BLaER1 treated with 17β-estradiol and CSF1 and Interleukin-3, amounts not matched to agents 10 nM and 100 nM (cell line): ENCODE results near the gene DKK3.

Experiments
- H3K27ac ChIP-seq, 11 experiments: shearing (Covaris generic); formaldehyde crosslinking; 2 replicates each; pipeline ENCODE4 v1.8.1; 2022
- H3K27me3 ChIP-seq, 11 experiments: shearing (Covaris generic); formaldehyde crosslinking; 2 replicates each; pipeline ENCODE4 v1.8.1; 2022
- H3K36me3 ChIP-seq, 11 experiments: shearing (Covaris generic); formaldehyde crosslinking; 2 replicates each; pipeline ENCODE4 v1.8.1; 2022
- H3K4me1 ChIP-seq, 10 experiments: shearing (Covaris generic); formaldehyde crosslinking; 2 replicates each; pipeline ENCODE4 v1.8.1; 2022
- H3K4me2 ChIP-seq, 11 experiments: shearing (Covaris generic); formaldehyde crosslinking; 2 replicates each; pipeline ENCODE4 v1.8.1; 2022
- H3K4me3 ChIP-seq, 10 experiments: shearing (Covaris generic); formaldehyde crosslinking; 2 replicates each; pipeline ENCODE4 v1.8.1; 2022
- H3K9ac ChIP-seq, 11 experiments: shearing (Covaris generic); formaldehyde crosslinking; 2 replicates each; pipeline ENCODE4 v1.8.1; 2022
- H3K9me3 ChIP-seq, 11 experiments: shearing (Covaris generic); formaldehyde crosslinking; replicated peaks in 1 of 11; 2 replicates each; pipeline ENCODE4 v1.8.1; 2022
- H4K20me1 ChIP-seq, 11 experiments: shearing (Covaris generic); formaldehyde crosslinking; 2 replicates each; pipeline ENCODE4 v1.8.1; 2022
- Cebpa-rat ChIP-seq, 11 experiments: shearing (Covaris generic); IDR thresholded peaks; 2 replicates each; pipeline ENCODE4 v1.8.1; 2022

DKK3 gene

GRCh38 chr11:11963842-11964773 lies 44.3 kb downstream of the DKK3 start:
- H3K27ac ChIP-seq = no peak overlapping the region
- no peaks in the 10 kb centered on the region for H3K27me3 ChIP-seq
- peaks cover 0 to 8% (median 0%) of the 10 kb centered on the region in 11 experiments; a peak in 4 of 22 replicates for H3K36me3 ChIP-seq
- H3K9ac ChIP-seq = no peak overlapping the region
- no peaks in the 10 kb centered on the region; a peak in 3 of 22 replicates for H4K20me1 ChIP-seq
- H3K4me1 ChIP-seq = peaks cover 5 to 22% (median 14%) of the 10 kb centered on the region in 10 experiments; a peak in 17 of 20 replicates
- no peak for TF ChIP-seq Cebpa-rat (IDR thresholded peaks at IDR 0.05)
- H3K4me2 ChIP-seq = no peak overlapping the region
- H3K9me3 ChIP-seq = peaks cover 0 to 8% (median 0%) of the 10 kb centered on the region in 11 experiments; a peak in 1 of 22 replicates
- H3K4me3 ChIP-seq = no peak overlapping the region

- no peak overlapping the region for H3K4me2 ChIP-seq
- H4K20me1 ChIP-seq = no peaks in the 10 kb centered on the region; a peak in 3 of 22 replicates
- no peak overlapping the region for H3K9ac ChIP-seq
- no peaks in the 10 kb centered on the region for H3K27me3 ChIP-seq
- peaks cover 5 to 22% (median 14%) of the 10 kb centered on the region in 10 experiments; a peak in 17 of 20 replicates for H3K4me1 ChIP-seq
- H3K36me3 ChIP-seq = peaks cover 5 to 17% (median 10%) of the 10 kb centered on the region in 11 experiments; a peak in 16 of 22 replicates
- TF ChIP-seq Cebpa-rat (IDR thresholded peaks at IDR 0.05) = no peak
- peaks cover 0 to 8% (median 0%) of the 10 kb centered on the region in 11 experiments; a peak in 1 of 22 replicates for H3K9me3 ChIP-seq
- H3K27ac ChIP-seq = no peak overlapping the region
- H3K4me3 ChIP-seq = no peak overlapping the region
These were observed 45.4 kb downstream of the DKK3 start for GRCh38 chr11:11963067-11963466.

- Histone ChIP-seq H3K27ac (no peak overlapping the region), H3K27me3 (no peaks in the 10 kb centered on the region), H3K9me3 (peaks cover 0 to 8% (median 0%) of the 10 kb centered on the region in 11 experiments; a peak in 1 of 22 replicates), H3K4me2 (0 out of 22 replicates have a peak overlapping the region, but pooled peaks of 1 of the 11 experiments have one; percentile 36), H4K20me1 (no peaks in the 10 kb centered on the region; a peak in 3 of 22 replicates), H3K36me3 (peaks cover 16 to 32% (median 22%) of the 10 kb centered on the region in 11 experiments), H3K4me1 (peaks cover 5 to 22% (median 14%) of the 10 kb centered on the region in 10 experiments; a peak in 17 of 20 replicates), H3K4me3 (no peak overlapping the region), H3K9ac (no peak overlapping the region)
- TF ChIP-seq Cebpa-rat (IDR thresholded peaks at IDR 0.05) = no peak
These were observed 46.9 kb downstream of the DKK3 start for GRCh38 chr11:11961399-11962028.

GRCh38 chr11:11960687-11961086 lies 47.7 kb downstream of the DKK3 start:
- no peak overlapping the region for H3K27ac ChIP-seq
- no peaks in the 10 kb centered on the region for H3K27me3 ChIP-seq
- peaks cover 25 to 41% (median 30%) of the 10 kb centered on the region in 11 experiments for H3K36me3 ChIP-seq
- no peak overlapping the region for H3K4me3 ChIP-seq
- no peak for TF ChIP-seq Cebpa-rat (IDR thresholded peaks at IDR 0.05)
- peaks cover 0 to 8% (median 0%) of the 10 kb centered on the region in 11 experiments; a peak in 1 of 22 replicates for H3K9me3 ChIP-seq
- H4K20me1 ChIP-seq = no peaks in the 10 kb centered on the region; a peak in 3 of 22 replicates
- H3K4me1 ChIP-seq = peaks cover 5 to 22% (median 14%) of the 10 kb centered on the region in 10 experiments; a peak in 17 of 20 replicates
- H3K9ac ChIP-seq = no peak overlapping the region
- H3K4me2 ChIP-seq = peak overlapping the region in 8 of 11 experiments; percentile 20 to 62 (median 44); a peak in 16 of 22 replicates

GRCh38 chr11:11959601-11960000 lies 48.8 kb downstream of the DKK3 start:
- peak overlapping the region in 3 of 11 experiments; percentile 29 to 62 (median 57); a peak in 4 of 22 replicates for H3K4me2 ChIP-seq
- peaks cover 5 to 22% (median 14%) of the 10 kb centered on the region in 10 experiments; a peak in 17 of 20 replicates for H3K4me1 ChIP-seq
- H3K27ac ChIP-seq = no peak overlapping the region
- H3K4me3 ChIP-seq = no peak overlapping the region
- no peaks in the 10 kb centered on the region for H3K27me3 ChIP-seq
- no peaks in the 10 kb centered on the region; a peak in 3 of 22 replicates for H4K20me1 ChIP-seq
- H3K9me3 ChIP-seq = peaks cover 0 to 8% (median 0%) of the 10 kb centered on the region in 11 experiments; a peak in 1 of 22 replicates
- H3K9ac ChIP-seq = no peak overlapping the region
- H3K36me3 ChIP-seq = peaks cover 35 to 52% (median 41%) of the 10 kb centered on the region in 11 experiments
- no peak for TF ChIP-seq Cebpa-rat (IDR thresholded peaks at IDR 0.05)

- peaks cover 0 to 8% (median 0%) of the 10 kb centered on the region in 11 experiments; a peak in 1 of 22 replicates for H3K9me3 ChIP-seq
- H4K20me1 ChIP-seq = no peaks in the 10 kb centered on the region; a peak in 2 of 22 replicates
- H3K36me3 ChIP-seq = peaks cover 45 to 61% (median 51%) of the 10 kb centered on the region in 11 experiments
- no peak overlapping the region for H3K9ac ChIP-seq
- no peak overlapping the region for H3K4me2 ChIP-seq
- no peak overlapping the region for H3K27ac ChIP-seq
- H3K4me3 ChIP-seq = no peak overlapping the region
- H3K4me1 ChIP-seq = peaks cover 5 to 22% (median 14%) of the 10 kb centered on the region in 10 experiments; a peak in 17 of 20 replicates
- H3K27me3 ChIP-seq = no peaks in the 10 kb centered on the region
- no peak for TF ChIP-seq Cebpa-rat (IDR thresholded peaks at IDR 0.05)
These were observed 49.8 kb downstream of the DKK3 start for GRCh38 chr11:11958403-11959231.

- TF ChIP-seq Cebpa-rat (IDR thresholded peaks at IDR 0.05) = no peak
- no peaks in the 10 kb centered on the region for H3K9me3 ChIP-seq
- no peak overlapping the region for H3K27ac ChIP-seq
- peaks cover 71 to 88% (median 77%) of the 10 kb centered on the region in 11 experiments for H3K36me3 ChIP-seq
- H3K4me2 ChIP-seq = no peak overlapping the region
- no peaks in the 10 kb centered on the region; a peak in 1 of 22 replicates for H4K20me1 ChIP-seq
- H3K27me3 ChIP-seq = no peaks in the 10 kb centered on the region
- H3K4me3 ChIP-seq = no peak overlapping the region
- H3K9ac ChIP-seq = no peak overlapping the region
- peaks cover 5 to 17% (median 14%) of the 10 kb centered on the region in 10 experiments; a peak in 17 of 20 replicates for H3K4me1 ChIP-seq
These were observed 52.4 kb downstream of the DKK3 start for GRCh38 chr11:11956006-11956405.

- Histone ChIP-seq H4K20me1 (no peaks in the 10 kb centered on the region), H3K4me2 (no peak overlapping the region), H3K4me3 (no peak overlapping the region), H3K27ac (no peak overlapping the region), H3K4me1 (peaks cover 0 to 20% (median 0%) of the 10 kb centered on the region in 10 experiments; a peak in 4 of 20 replicates), H3K36me3 (peaks cover 91 to 100% (median 98%) of the 10 kb centered on the region in 11 experiments), H3K27me3 (no peaks in the 10 kb centered on the region), H3K9ac (no peak overlapping the region), H3K9me3 (no peaks in the 10 kb centered on the region)
- TF ChIP-seq Cebpa-rat (IDR thresholded peaks at IDR 0.05) = no peak
These were observed 56.4 kb downstream of the DKK3 start for GRCh38 chr11:11952036-11952435.
